Spleen (tissue), 11 donors: ENCODE measurements around the gene AGAP9. TPM values are rescaled to one million over a fixed set of nuclear protein-coding genes. Genes with fewer than 3 reads are reported as not detected.
"Not testable (repeated sequence)": the region's sequence is repeated elsewhere in the genome, so short reads cannot be mapped to it uniquely, and the experiment has no call there.

ENCODE experiments used
- DNase-seq: peaks from one replicate; pipeline ENCODE4 v3.0.0-alpha.2; 2020
- H3K27ac ChIP-seq, 8 donors: fragments of 200-600 bp; sonication (generic) in 7 of 8; 1 replicate in 4 of 8; 2 replicates in 4 of 8; pipeline versions ENCODE4 v1.5.0 to v1.8.0; 2016 to 2021; ENCODE audit warnings: inconsistent platforms in 4 of 8, mild to moderate bottlenecking in 4 of 8, moderate library complexity in 1 of 8
- H3K27me3 ChIP-seq, 7 donors: fragments of 200-600 bp; sonication (generic) in 6 of 7; replicated peaks in 1 of 7; 1 replicate in 4 of 7; 2 replicates in 3 of 7; pipeline versions ENCODE4 v1.5.0 to v1.8.0; 2016 to 2021; ENCODE audit warnings: inconsistent platforms in 3 of 7, mild to moderate bottlenecking in 1 of 7
- H3K36me3 ChIP-seq, 6 donors: fragments of 200-600 bp; sonication (generic) in 5 of 6; 1 replicate in 4 of 6; 2 replicates in 2 of 6; pipeline versions ENCODE4 v1.5.0 to v1.8.0; 2016 to 2021; ENCODE audit warnings: inconsistent platforms in 2 of 6
- H3K4me1 ChIP-seq, 6 donors: fragments of 200-600 bp; sonication (generic) in 5 of 6; 1 replicate in 3 of 6; 2 replicates in 3 of 6; pipeline versions ENCODE4 v1.5.0 to v1.8.0; 2016 to 2021; ENCODE audit warnings: inconsistent platforms in 3 of 6
- H3K4me3 ChIP-seq, 8 donors: fragments of 200-600 bp; sonication (generic) in 7 of 8; 1 replicate in 4 of 8; 2 replicates in 4 of 8; pipeline versions ENCODE4 v1.5.0 to v1.8.0; 2016 to 2021; ENCODE audit warnings: inconsistent platforms in 4 of 8, mild to moderate bottlenecking in 4 of 8, moderate library complexity in 2 of 8
- H3K9me3 ChIP-seq, 8 donors: fragments of 200-600 bp; sonication (generic) in 7 of 8; 1 replicate in 4 of 8; 2 replicates in 4 of 8; pipeline versions ENCODE4 v1.5.0 to v1.8.0; 2016 to 2021; ENCODE audit warnings: inconsistent platforms in 4 of 8
- WGBS, 5 donors: extraction: QIAGEN DNeasy Blood & Tissue Kit in 3 of 5; methylation state at CpG; one replicate each; pipeline versions ENCODE4 v1.1.5 to v1.1.7; 2013 to 2018; 5-methylcytosine and 5-hydroxymethylcytosine counted together
- intact Hi-C: fragments of 100-400 bp; cut with DNase I; formaldehyde crosslinking; loops from one replicate; pipeline ENCODE4 v1.15.0; 2023; ENCODE audit warnings: low total_unique reads
- polyA plus RNA-seq, 3 donors: library from polyadenylated mRNA; stranded (reverse); fragments of 200-250 nt; gene quantifications; one replicate each; pipeline ENCODE4 v1.2.1, GENCODE V29; 2013
- total RNA-seq, 7 donors: library from RNA; depleted of rRNA in 3 of 7; stranded (reverse); fragments of >200 nt in 3 of 7; fragmentation: NEBNext Ultra II Directional in 4 of 7; extraction: Animal tissue kit (Norgen Biotek cat#: 25700) in 4 of 7; gene quantifications; one replicate each; pipeline versions ENCODE4 v1.1.0 to v1.2.1, GENCODE V29; 2016 to 2021
- donor health status: healthy with polysubstance abuse.
- donor health status: DM: no; HTN: no; CAD: no; lungs with moderate emphysema.
- donor health status: DM: no; HTN: no; CAD: no.
- donor health status: Bipolar disorder and iron deficiency.
- donor health status: healthy.
- donor health status: DM: no; HTN: no; CAD: no.
- donor health status: DM: yes; HTN: yes; CAD: no.

The AGAP9 gene
- total and polyA plus RNA-seq, 10 donors, result 4.2 to 19.8 (median 8.9) TPM

GRCh38 chr10:47485943-47486342 lies 37.5 kb downstream of the AGAP9 start:
- 32 to 83% (median 41%) methylated on average over 1 to 3 of the region's 4 CpGs for WGBS, 5 donors

GRCh38 chr10:47484786-47485185 lies 38.7 kb downstream of the AGAP9 start:
- DNase-seq, H3K4me1 ChIP-seq, H3K9me3 ChIP-seq, intact Hi-C loops, H3K4me3 ChIP-seq, H3K27ac ChIP-seq, H3K36me3 ChIP-seq, H3K27me3 ChIP-seq: not testable (repeated sequence)
- WGBS, 5 donors, result 76 to 97% (median 92%) methylated on average over 4 to 11 of the region's 11 CpGs

More at GRCh38 chr10:47485943-47486342, 37.5 kb downstream of the AGAP9 start:
- H3K36me3 ChIP-seq, DNase-seq, H3K9me3 ChIP-seq, H3K27ac ChIP-seq, H3K27me3 ChIP-seq, H3K4me3 ChIP-seq, H3K4me1 ChIP-seq, intact Hi-C loops: not testable (repeated sequence)

GRCh38 chr10:47483923-47484322 lies 39.5 kb downstream of the AGAP9 start, which contains the start of gene ANXA8:
Gene ANXA8 (minus strand): TSS chr10:47484115. CDS start chr10:47483933, 182 bp downstream.
- H3K4me1 ChIP-seq, H3K27me3 ChIP-seq, intact Hi-C loops, DNase-seq, H3K36me3 ChIP-seq, H3K27ac ChIP-seq, H3K4me3 ChIP-seq, H3K9me3 ChIP-seq: not testable (repeated sequence)
- 83 to 93% (median 87%) methylated on average over 6 to 8 of the region's 11 CpGs; no CpG with 5 or more reads in 1 of the 5 donors for WGBS, 5 donors

GRCh38 chr10:47482367-47482766 lies 41.1 kb downstream of the AGAP9 start:
- H3K27me3 ChIP-seq, intact Hi-C loops, H3K36me3 ChIP-seq, DNase-seq, H3K4me1 ChIP-seq, H3K27ac ChIP-seq, H3K9me3 ChIP-seq, H3K4me3 ChIP-seq: not testable (repeated sequence)
- no CpG with 5 or more reads among the region's 1 CpG for WGBS, 5 donors

GRCh38 chr10:47481768-47482181 lies 41.7 kb downstream of the AGAP9 start:
- H3K4me1 ChIP-seq, H3K9me3 ChIP-seq, H3K27ac ChIP-seq, DNase-seq, H3K27me3 ChIP-seq, H3K4me3 ChIP-seq, H3K36me3 ChIP-seq, intact Hi-C loops: not testable (repeated sequence)
- 89 to 90% (median 89%) methylated on average over 5 of the region's 6 CpGs; no CpG with 5 or more reads in 2 of the 5 donors for WGBS, 5 donors

- H3K27ac ChIP-seq, H3K4me1 ChIP-seq, DNase-seq, H3K4me3 ChIP-seq, intact Hi-C loops, H3K9me3 ChIP-seq, H3K27me3 ChIP-seq, H3K36me3 ChIP-seq: not testable (repeated sequence)
- 73 to 85% (median 76%) methylated on average over 6 to 7 of the region's 10 CpGs; no CpG with 5 or more reads in 2 of the 5 donors for WGBS, 5 donors
Observed at GRCh38 chr10:47481182-47481766, 42.2 kb downstream of the AGAP9 start.

GRCh38 chr10:47480133-47480532 lies 43.3 kb downstream of the AGAP9 start:
- no CpG with 5 or more reads among the region's 3 CpGs for WGBS, 5 donors
- H3K4me3 ChIP-seq, intact Hi-C loops, H3K9me3 ChIP-seq, H3K36me3 ChIP-seq, DNase-seq, H3K4me1 ChIP-seq, H3K27ac ChIP-seq, H3K27me3 ChIP-seq: not testable (repeated sequence)

- intact Hi-C loops, H3K27ac ChIP-seq: not testable (repeated sequence)
- 67 to 80% (median 72%) methylated on average over 3 of the region's 5 CpGs for WGBS, 5 donors
Observed at GRCh38 chr10:47478114-47478513, 45.3 kb downstream of the AGAP9 start.

GRCh38 chr10:47477078-47477477 lies 46.4 kb downstream of the AGAP9 start:
- DNase-seq, H3K27ac ChIP-seq, H3K27me3 ChIP-seq, H3K9me3 ChIP-seq, intact Hi-C loops, H3K36me3 ChIP-seq, H3K4me1 ChIP-seq, H3K4me3 ChIP-seq: not testable (repeated sequence)
- 91 to 100% (median 95%) methylated on average over 1 to 10 of the region's 11 CpGs; no CpG with 5 or more reads in 1 of the 5 donors for WGBS, 5 donors

More at GRCh38 chr10:47478114-47478513, 45.3 kb downstream of the AGAP9 start:
- H3K27me3 ChIP-seq, H3K36me3 ChIP-seq, H3K9me3 ChIP-seq, H3K4me1 ChIP-seq, DNase-seq, H3K4me3 ChIP-seq: not testable (repeated sequence)

GRCh38 chr10:47475101-47475500 lies 48.3 kb downstream of the AGAP9 start:
- intact Hi-C loops, result not testable (repeated sequence)

GRCh38 chr10:47473516-47473915 lies 49.9 kb downstream of the AGAP9 start:
- DNase-seq, H3K27me3 ChIP-seq, H3K9me3 ChIP-seq, H3K4me1 ChIP-seq, intact Hi-C loops, H3K27ac ChIP-seq, H3K4me3 ChIP-seq, H3K36me3 ChIP-seq: not testable (repeated sequence)
- no CpG with 5 or more reads among the region's 7 CpGs for WGBS, 5 donors

More at GRCh38 chr10:47475101-47475500, 48.3 kb downstream of the AGAP9 start:
- not testable (repeated sequence) for H3K9me3 ChIP-seq, H3K27me3 ChIP-seq, H3K36me3 ChIP-seq, H3K4me3 ChIP-seq, H3K4me1 ChIP-seq, H3K27ac ChIP-seq, DNase-seq
- WGBS, 5 donors, result 77 to 89% (median 80%) methylated on average over 1 to 5 of the region's 5 CpGs
